Epidermal melanocyte (primary cell): Measurements from ENCODE around the gene MAGEA9B.
"Not testable (repeated sequence)": the region's sequence is repeated elsewhere in the genome, so short reads cannot be mapped to it uniquely, and the experiment has no call there.

Experiments
- DNase-seq: peaks from one replicate; pipeline ENCODE4 v3.0.0; 2011; ENCODE audit warnings: low spot score; ENCODE audit not compliant: insufficient read length

The MAGEA9B gene

GRCh38 chrX:149539283-149540130, 47.8 kb downstream of the MAGEA9B start:
- DNase-seq = peak; percentile 59

GRCh38 chrX:149537474-149537873, 49.8 kb downstream of the MAGEA9B start:
- not testable (repeated sequence) for DNase-seq

- DNase-seq = not testable (repeated sequence)
Observed at GRCh38 chrX:149534926-149535602, 52.2 kb downstream of the MAGEA9B start.

- not testable (repeated sequence) for DNase-seq
Observed at GRCh38 chrX:149533999-149534398, 53.3 kb downstream of the MAGEA9B start.

GRCh38 chrX:149532868-149533267, 54.4 kb downstream of the MAGEA9B start:
- DNase-seq = not testable (repeated sequence)
